OCI-LY1 (cell line): ENCODE data around the gene CORO1C.

Experiments
- H2AFZ ChIP-seq: fragments of 200-600 bp; sonication (generic), shearing (Covaris generic); 2 replicates; pipeline ENCODE4 v1.6.0; 2014; ENCODE audit warnings: antibody characterized with exemption, mild to moderate bottlenecking, low read length
- H3F3A ChIP-seq: fragments of 200-600 bp; sonication (generic), shearing (Covaris generic); 2 replicates; pipeline ENCODE4 v1.6.0; 2014; ENCODE audit warnings: mild to moderate bottlenecking, antibody characterized with exemption, low read length, moderate library complexity; ENCODE audit not compliant: insufficient read depth
- H3K27ac ChIP-seq: fragments of 200-600 bp; sonication (generic); 2 replicates; pipeline ENCODE4 v1.5.1; 2014; ENCODE audit warnings: low read length, mixed run types, mild to moderate bottlenecking, low read depth; ENCODE audit not compliant: poor library complexity, severe bottlenecking
- H3K27me3 ChIP-seq: fragments of 200-600 bp; sonication (generic); 2 replicates; pipeline ENCODE4 v1.6.0; 2014; ENCODE audit warnings: antibody characterized with exemption, mild to moderate bottlenecking, low read length, moderate library complexity; ENCODE audit not compliant: insufficient read depth
- H3K36me3 ChIP-seq: fragments of 200-600 bp; sonication (generic); 2 replicates; pipeline ENCODE4 v1.6.1; 2014; ENCODE audit warnings: mild to moderate bottlenecking, antibody characterized with exemption, low read length, moderate library complexity, mixed read lengths; ENCODE audit not compliant: insufficient read depth
- H3K4me1 ChIP-seq: fragments of 200-600 bp; sonication (generic); 2 replicates; pipeline ENCODE4 v1.5.1; 2014; ENCODE audit warnings: mild to moderate bottlenecking, low read length, moderate library complexity; ENCODE audit not compliant: insufficient read depth, severe bottlenecking
- H3K4me2 ChIP-seq: fragments of 200-600 bp; sonication (generic), shearing (Covaris generic); 2 replicates; pipeline ENCODE4 v1.6.1; 2014; ENCODE audit warnings: low read length
- H3K4me3 ChIP-seq: fragments of 200-600 bp; sonication (generic); 2 replicates; pipeline ENCODE4 v1.5.1; 2014; ENCODE audit warnings: low read length, low read depth, mild to moderate bottlenecking, mixed read lengths; ENCODE audit not compliant: poor library complexity, severe bottlenecking
- H3K79me2 ChIP-seq: fragments of 200-600 bp; shearing (Covaris generic); 2 replicates; pipeline ENCODE4 v1.6.1; 2016; ENCODE audit warnings: mixed run types, low read length, mixed read lengths; ENCODE audit not compliant: insufficient read depth
- H3K9ac ChIP-seq: fragments of 200-600 bp; sonication (generic), shearing (Covaris generic); 2 replicates; pipeline ENCODE4 v1.6.1; 2014; ENCODE audit warnings: mild to moderate bottlenecking, low read length, mixed read lengths
- H3K9me2 ChIP-seq: fragments of 200-600 bp; sonication (generic), shearing (Covaris generic); 2 replicates; pipeline ENCODE4 v1.6.1; 2014; ENCODE audit warnings: low read depth, mild to moderate bottlenecking, low read length, mixed read lengths
- H3K9me3 ChIP-seq: fragments of 200-600 bp; shearing (Covaris generic); 2 replicates; pipeline ENCODE4 v1.6.1; 2014; ENCODE audit warnings: low read length, mixed read lengths
- H4K20me1 ChIP-seq: fragments of 200-600 bp; sonication (generic), shearing (Covaris generic); 2 replicates; pipeline ENCODE4 v1.6.0; 2016; ENCODE audit warnings: mild to moderate bottlenecking, low read length; ENCODE audit not compliant: insufficient read depth
- CTCF ChIP-seq: fragments of 200-600 bp; sonication (generic), shearing (Covaris generic); IDR thresholded peaks from 2 replicates; pipeline ENCODE4 v1.5.1; 2017; ENCODE audit warnings: mild to moderate bottlenecking, antibody characterized with exemption, low read length, moderate library complexity, mixed read lengths
- EZH2 ChIP-seq: fragments of 200-600 bp; sonication (generic), shearing (Covaris generic); IDR thresholded peaks from 2 replicates; pipeline ENCODE4 v1.8.0; 2017; ENCODE audit warnings: borderline replicate concordance, mixed run types, mild to moderate bottlenecking, antibody characterized with exemption, low read length, moderate library complexity, mixed read lengths

The CORO1C gene

DNA sequence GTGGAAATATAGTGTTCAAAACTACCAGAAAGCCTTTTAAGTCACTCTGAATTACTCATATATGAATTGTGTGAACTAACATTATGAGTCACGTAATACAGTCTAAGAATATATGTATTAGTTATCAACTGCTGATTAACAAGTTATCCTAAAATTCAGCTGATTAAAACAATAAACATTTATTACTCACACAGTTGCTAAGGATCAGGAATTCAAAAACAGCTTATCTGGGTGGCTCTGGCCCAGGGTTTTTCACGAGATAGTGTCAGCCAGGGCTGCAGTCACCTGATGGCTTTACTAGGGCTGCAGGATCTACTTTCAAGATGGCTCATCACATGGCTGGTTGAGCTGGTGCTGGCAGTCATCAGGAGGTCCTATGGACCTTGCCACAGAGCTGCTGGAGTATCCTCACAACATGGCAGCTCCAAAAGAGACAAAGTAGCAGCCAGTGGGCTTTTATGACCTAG lies 36.5 kb downstream of the CORO1C start:
- Histone ChIP-seq H4K20me1 (no peaks in the 10 kb centered on the region), H3K27me3 (no peaks in the 10 kb centered on the region), H3K36me3 (0 out of 2 replicates have a peak, but pooled peaks cover 3% of the 10 kb centered on the region), H3K4me2 (no peak overlapping the region), H2AFZ (no peak overlapping the region), H3K4me3 (no peak overlapping the region), H3K79me2 (no peaks in the 10 kb centered on the region), H3K27ac (no peak overlapping the region), H3K9me3 (no peaks in the 10 kb centered on the region), H3F3A (no peaks in the 10 kb centered on the region), H3K9ac (no peak overlapping the region), H3K9me2 (no peaks in the 10 kb centered on the region), H3K4me1 (peaks cover 28% of the 10 kb centered on the region)
- TF ChIP-seq EZH2 (no peak), CTCF (no peak)

DNA sequence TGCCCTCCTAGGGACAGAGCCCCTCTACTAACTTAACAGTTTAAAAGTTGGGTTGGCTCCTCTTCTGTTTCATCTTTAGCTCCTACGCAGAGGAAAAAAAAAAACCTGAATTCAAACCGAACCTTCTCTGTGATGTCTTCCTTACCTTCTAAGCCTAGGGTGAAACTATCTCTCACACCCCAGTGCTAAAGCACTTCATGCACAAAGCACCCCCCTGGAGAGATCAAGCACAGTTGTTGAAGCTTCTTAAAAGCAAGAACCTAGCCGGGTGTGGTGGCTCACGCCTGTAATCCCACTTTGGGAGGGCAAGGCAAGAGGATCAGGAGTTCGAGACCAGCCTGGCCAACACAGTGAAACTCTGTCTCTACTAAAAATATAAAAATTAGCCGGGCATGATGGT lies 37.6 kb downstream of the CORO1C start:
- H3K9ac ChIP-seq, result no peak overlapping the region

DNA sequence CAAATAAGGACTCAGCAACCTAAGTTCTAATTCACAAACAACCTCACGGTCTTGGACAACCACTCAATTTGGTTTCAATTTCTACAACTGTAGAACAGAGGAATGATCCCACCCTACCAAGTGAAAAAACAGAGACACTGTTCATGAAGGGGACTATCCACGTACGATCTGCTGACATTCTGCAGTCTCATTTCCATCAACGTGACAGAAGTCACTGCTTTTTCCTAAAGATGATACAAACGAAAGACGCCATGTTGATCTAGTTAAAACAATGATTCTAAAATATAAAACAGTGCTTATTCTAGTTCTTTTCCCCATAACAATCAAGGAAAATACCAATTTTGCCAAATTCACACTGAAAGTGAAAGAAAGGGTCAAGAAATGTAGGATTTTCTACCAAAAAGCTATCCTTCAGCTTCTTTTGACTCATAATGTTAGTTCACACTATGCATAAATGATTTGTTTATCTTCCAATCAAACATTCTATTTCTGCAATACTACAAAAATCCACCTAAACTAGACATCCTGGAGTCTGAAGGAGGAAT lies 38.1 kb downstream of the CORO1C start:
- Histone ChIP-seq H2AFZ (no peak overlapping the region), H3K4me2 (no peak overlapping the region), H3K9me3 (no peaks in the 10 kb centered on the region), H3K9me2 (no peaks in the 10 kb centered on the region), H3K79me2 (no peaks in the 10 kb centered on the region), H3K9ac (no peak overlapping the region), H3F3A (no peaks in the 10 kb centered on the region), H3K4me1 (peaks cover 35% of the 10 kb centered on the region), H3K27me3 (no peaks in the 10 kb centered on the region), H3K27ac (peak overlapping the region; percentile 1), H4K20me1 (no peaks in the 10 kb centered on the region), H3K36me3 (no peaks in the 10 kb centered on the region), H3K4me3 (no peak overlapping the region)
- TF ChIP-seq EZH2, result no peak
- no peak for TF ChIP-seq CTCF

More for the DNA sequence above, 37.6 kb downstream of the CORO1C start:
- Histone ChIP-seq H3K9me3 (no peaks in the 10 kb centered on the region), H3K27me3 (no peaks in the 10 kb centered on the region), H3F3A (no peaks in the 10 kb centered on the region), H3K4me2 (no peak overlapping the region), H3K79me2 (no peaks in the 10 kb centered on the region), H3K27ac (peak overlapping the region; percentile 1), H3K36me3 (no peaks in the 10 kb centered on the region), H3K4me3 (no peak overlapping the region), H3K9me2 (no peaks in the 10 kb centered on the region), H4K20me1 (no peaks in the 10 kb centered on the region), H3K4me1 (peaks cover 35% of the 10 kb centered on the region), H2AFZ (no peak overlapping the region)
- TF ChIP-seq EZH2 (no peak), CTCF (no peak)
